GM10248 (cell line): Measurements from ENCODE around the gene BACH2.

ENCODE experiments used
- CTCF ChIA-PET: fragments of 300-600 bp; sonication (Branson Sonifier 250); formaldehyde crosslinking; extraction: SDS; loops from one replicate; lab custom pipeline; 2021; ENCODE audit warnings: antibody characterized with exemption; lab: Yijun Ruan, JAX
- POLR2A ChIA-PET: fragments of 350-650 bp; sonication (Branson Sonifier 250); formaldehyde crosslinking; extraction: SDS; loops from one replicate; lab custom pipeline; 2020; ENCODE audit warnings: antibody characterized with exemption; lab: Yijun Ruan, JAX
- DNase-seq: peaks from one replicate; pipeline ENCODE4 v3.0.0; 2012; ENCODE audit errors: extremely low spot score
- CTCF ChIP-seq: IDR thresholded peaks from 2 replicates; pipeline ENCODE4 v1.5.1; 2012; ENCODE audit warnings: mild to moderate bottlenecking, low read depth; ENCODE audit errors: extremely low read depth, missing control alignments, control extremely low read depth

Gene BACH2

GRCh38 chr6:89927264-89927663, 369.4 kb downstream of the BACH2 start:
- CTCF ChIA-PET = interaction anchor here (1.2 to 1.4 kb wide), 2 partner anchors 13 to 552 kb away, joined by 3 to 4 read pairs; no protein-coding TSS in a partner anchor
- POLR2A ChIA-PET = no interaction called here
- DNase-seq = no peak
- no peak for TF ChIP-seq CTCF

- no peak for DNase-seq
- CTCF ChIA-PET = no interaction called here
- TF ChIP-seq CTCF = no peak
- POLR2A ChIA-PET = no interaction called here
Measured at GRCh38 chr6:89925826-89926225, 370.8 kb downstream of the BACH2 start.

- no peak for TF ChIP-seq CTCF
- no peak for DNase-seq
- ChIA-PET CTCF (interaction anchor here (1.2 to 1.9 kb wide), 2 partner anchors 16 to 555 kb away, joined by 3 to 5 read pairs; no protein-coding TSS in a partner anchor), POLR2A (no interaction called here)
Measured at GRCh38 chr6:89924231-89924630, 372.4 kb downstream of the BACH2 start.

- ChIA-PET CTCF (interaction anchor here (1.9 kb wide), 1 partner anchor 19 kb away, joined by 7 read pairs; no protein-coding TSS in a partner anchor), POLR2A (no interaction called here)
- no peak for TF ChIP-seq CTCF
- DNase-seq = no peak
Measured at GRCh38 chr6:89921691-89922090, 375.0 kb downstream of the BACH2 start.

- DNase-seq = no peak
- POLR2A ChIA-PET = no interaction called here
- CTCF ChIA-PET = interaction anchor here (1.9 kb wide), 1 partner anchor 19 kb away, joined by 7 read pairs; no protein-coding TSS in a partner anchor
- TF ChIP-seq CTCF = no peak
Measured at GRCh38 chr6:89921197-89921596, 375.4 kb downstream of the BACH2 start.

GRCh38 chr6:89917801-89918366, 378.8 kb downstream of the BACH2 start:
- TF ChIP-seq CTCF = no peak
- POLR2A ChIA-PET = no interaction called here
- CTCF ChIA-PET = no interaction called here
- no peak for DNase-seq

- no peak for TF ChIP-seq CTCF
- ChIA-PET CTCF (no interaction called here), POLR2A (no interaction called here)
- DNase-seq = no peak
Measured at GRCh38 chr6:89917216-89917615, 379.4 kb downstream of the BACH2 start.
